Neuronal stem cell (in vitro differentiated cells): ENCODE measurements around the gene GPAM.
A peak's percentile ranks its signal among the peaks of the same experiment; 100 is the strongest.

Source experiments
- DNase-seq: peaks from one replicate; pipeline ENCODE4 v3.0.0-alpha.2; 2013; ENCODE audit warnings: low spot score
- H2AFZ ChIP-seq: one replicate; pipeline ENCODE4 v1.6.1; 2013; ENCODE audit warnings: mild to moderate bottlenecking, low read length, inconsistent platforms
- H2AK5ac ChIP-seq: 2 replicates; pipeline ENCODE4 v1.6.1; 2013; ENCODE audit warnings: low read depth, mild to moderate bottlenecking, inconsistent platforms, low read length, moderate library complexity, mixed read lengths
- H2BK120ac ChIP-seq: 2 replicates; pipeline ENCODE4 v1.6.1; 2013; ENCODE audit warnings: low read depth, mild to moderate bottlenecking, inconsistent platforms, low read length, moderate library complexity, mixed read lengths
- H2BK12ac ChIP-seq: one replicate; pipeline ENCODE4 v1.6.1; 2013; ENCODE audit warnings: low read length, inconsistent platforms
- H2BK15ac ChIP-seq: 2 replicates; pipeline ENCODE4 v1.6.1; 2013; ENCODE audit warnings: mild to moderate bottlenecking, low read length, inconsistent platforms, mixed read lengths
- H2BK5ac ChIP-seq: one replicate; pipeline ENCODE4 v1.6.1; 2013; ENCODE audit warnings: inconsistent platforms, mild to moderate bottlenecking, low read length, moderate library complexity
- H3K14ac ChIP-seq: one replicate; pipeline ENCODE4 v1.6.1; 2013; ENCODE audit warnings: low read length, inconsistent platforms
- H3K18ac ChIP-seq: 2 replicates; pipeline ENCODE4 v1.6.1; 2013; ENCODE audit warnings: low read length, inconsistent platforms
- H3K23ac ChIP-seq: 2 replicates; pipeline ENCODE4 v1.6.1; 2013; ENCODE audit warnings: low read depth, mild to moderate bottlenecking, mixed read lengths, low read length, inconsistent platforms; ENCODE audit not compliant: poor library complexity
- H3K27ac ChIP-seq: replicated peaks from 3 replicates; pipeline ENCODE4 v1.5.1; 2013; ENCODE audit warnings: low read length, inconsistent platforms
- H3K27me3 ChIP-seq, 3 experiments: 2 replicates each; pipeline ENCODE4 v1.6.1; 2013; ENCODE audit warnings: low read length in 3 of 3, mild to moderate bottlenecking in 2 of 3, inconsistent platforms in 1 of 3, low read depth in 1 of 3, mixed read lengths in 1 of 3, moderate library complexity in 1 of 3; ENCODE audit not compliant: control insufficient read depth in 3 of 3, insufficient read depth in 3 of 3
- H3K36me3 ChIP-seq, 2 donors: replicated peaks in 1 of 2; 2 replicates each; pipeline ENCODE4 v1.6.1; 2013; ENCODE audit warnings: low read length in 2 of 2; ENCODE audit not compliant: control insufficient read depth in 2 of 2, insufficient read depth in 2 of 2
- H3K4ac ChIP-seq: 2 replicates; pipeline ENCODE4 v1.6.1; 2013; ENCODE audit warnings: inconsistent platforms, mild to moderate bottlenecking, low read length, moderate library complexity
- H3K4me1 ChIP-seq, 2 donors: 1 replicate in 1 of 2; 2 replicates in 1 of 2; pipeline ENCODE4 v1.6.1; 2013; ENCODE audit warnings: low read length in 2 of 2, low read depth in 1 of 2; ENCODE audit not compliant: control insufficient read depth in 2 of 2, insufficient read depth in 1 of 2
- H3K4me2 ChIP-seq: one replicate; pipeline ENCODE4 v1.6.1; 2013; ENCODE audit warnings: mild to moderate bottlenecking, low read length, inconsistent platforms; ENCODE audit not compliant: insufficient read depth, poor library complexity, severe bottlenecking
- H3K4me3 ChIP-seq, 2 donors: 2 replicates each; pipeline ENCODE4 v1.5.1; 2013; ENCODE audit warnings: low read length in 2 of 2, mild to moderate bottlenecking in 2 of 2, inconsistent platforms in 1 of 2, moderate library complexity in 1 of 2
- H3K79me1 ChIP-seq: one replicate; pipeline ENCODE4 v1.6.1; 2013; ENCODE audit warnings: low read depth, mild to moderate bottlenecking, inconsistent platforms, low read length, moderate library complexity
- H3K9ac ChIP-seq: one replicate; pipeline ENCODE4 v1.6.1; 2013; ENCODE audit warnings: mild to moderate bottlenecking, low read depth, low read length, inconsistent platforms; ENCODE audit not compliant: poor library complexity
- H3K9me3 ChIP-seq, 2 donors: replicated peaks in 1 of 2; 2 replicates each; pipeline versions ENCODE3 to v1.6.1; 2013; ENCODE audit warnings: low read length in 2 of 2, mild to moderate bottlenecking in 2 of 2, inconsistent platforms in 1 of 2, low read depth in 1 of 2, mixed read lengths in 1 of 2, moderate library complexity in 1 of 2; ENCODE audit not compliant: control insufficient read depth in 2 of 2, insufficient read depth in 1 of 2
- H4K8ac ChIP-seq: one replicate; pipeline ENCODE4 v1.6.1; 2013; ENCODE audit warnings: low read depth, mild to moderate bottlenecking, inconsistent platforms, low read length, moderate library complexity
- H4K91ac ChIP-seq: one replicate; pipeline ENCODE4 v1.6.1; 2013; ENCODE audit warnings: low read length, low read depth, mild to moderate bottlenecking, inconsistent platforms; ENCODE audit not compliant: poor library complexity
- WGBS, 2 donors: extraction: QIAGEN DNeasy Blood & Tissue Kit; methylation state at CpG; one replicate each; pipeline ENCODE4 v1.1.7; 2013; ENCODE audit warnings: missing lambda C conversion rate in 2 of 2, mixed read lengths in 1 of 2; ENCODE audit not compliant: insufficient read length in 2 of 2, insufficient replicate concordance in 1 of 2; ENCODE audit errors: extremely low coverage in 2 of 2; 5-methylcytosine and 5-hydroxymethylcytosine counted together

GPAM gene

DNA sequence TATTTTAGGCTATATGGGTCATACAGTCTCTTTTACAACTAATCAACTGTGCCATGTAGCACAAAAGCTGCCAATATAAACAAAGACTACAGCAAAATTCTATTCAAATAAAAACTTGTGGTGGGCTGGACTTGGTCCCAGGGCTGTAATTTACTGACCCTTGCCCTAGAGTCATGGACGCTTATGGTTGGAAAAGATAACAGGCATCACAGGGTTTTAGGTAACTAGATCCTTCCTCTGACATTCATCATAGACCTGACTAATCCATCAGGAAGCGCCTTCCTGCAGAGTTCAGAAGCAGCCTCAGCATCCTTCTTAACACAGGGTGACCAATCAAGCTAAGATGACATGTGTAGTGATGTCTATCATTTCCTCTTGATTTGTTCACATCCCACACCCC is 40.2 kb upstream of the GPAM start:
- Histone ChIP-seq H2BK120ac (no peak overlapping the region), H4K8ac (no peak overlapping the region), H2BK12ac (no peak overlapping the region), H2BK5ac (no peak overlapping the region), H3K36me3 (no peaks in the 10 kb centered on the region), H3K9ac (no peak overlapping the region), H3K9me3 (no peaks in the 10 kb centered on the region), H2AFZ (no peak overlapping the region), H3K79me1 (no peaks in the 10 kb centered on the region), H3K18ac (no peak overlapping the region), H2BK15ac (no peak overlapping the region), H3K4me1 (no peaks in the 10 kb centered on the region), H3K4me2 (no peak overlapping the region), H3K27ac (no peak overlapping the region), H2AK5ac (no peak overlapping the region), H3K4me3 (no peak overlapping the region), H3K14ac (no peak overlapping the region), H4K91ac (no peak overlapping the region), H3K23ac (no peak overlapping the region), H3K27me3 (no peaks in the 10 kb centered on the region), H3K4ac (no peak overlapping the region)
- WGBS, 2 donors = no CpG with 5 or more reads among the region's 2 CpGs
- DNase-seq = no peak

DNA sequence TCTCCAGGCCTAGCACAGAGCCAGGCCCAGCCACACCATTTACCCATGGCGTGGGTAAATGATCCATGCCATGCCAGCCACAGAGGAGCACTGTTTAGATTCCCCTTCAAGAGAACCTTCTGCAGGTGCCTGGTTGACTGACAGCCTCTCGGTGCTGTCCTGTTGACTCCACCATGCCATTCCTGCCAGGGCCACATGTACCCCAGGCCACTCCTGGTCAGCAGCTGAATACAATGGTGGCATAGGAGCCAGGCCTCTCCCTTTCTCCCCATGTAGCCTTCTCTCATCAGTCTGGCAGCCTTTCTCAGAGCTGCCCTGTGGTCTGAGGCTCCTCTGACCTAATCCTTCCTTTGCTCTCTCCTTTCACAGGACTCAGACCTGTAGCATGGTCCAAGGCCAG is 39.2 kb upstream of the GPAM start:
- H4K91ac ChIP-seq = no peak overlapping the region
- no peak overlapping the region for H2BK15ac ChIP-seq
- peak overlapping the region; percentile 31 for H3K23ac ChIP-seq
- no peak overlapping the region for H3K4me3 ChIP-seq
- H2BK120ac ChIP-seq = no peak overlapping the region
- H3K36me3 ChIP-seq = no peaks in the 10 kb centered on the region
- no peak overlapping the region for H3K18ac ChIP-seq
- H3K79me1 ChIP-seq = no peaks in the 10 kb centered on the region
- no peak overlapping the region for H3K4me2 ChIP-seq
- no peak overlapping the region for H2AFZ ChIP-seq
- no peak overlapping the region for H3K4ac ChIP-seq
- H3K27me3 ChIP-seq = no peaks in the 10 kb centered on the region
- no peak overlapping the region for H4K8ac ChIP-seq
- no peak for DNase-seq
- H2AK5ac ChIP-seq = peak overlapping the region; percentile 37
- no peaks in the 10 kb centered on the region for H3K9me3 ChIP-seq
- no peak overlapping the region for H3K9ac ChIP-seq
- H2BK5ac ChIP-seq = peak overlapping the region; percentile 70
- no CpG with 5 or more reads among the region's 2 CpGs for WGBS, 2 donors
- H3K4me1 ChIP-seq = no peaks in the 10 kb centered on the region
- no peak overlapping the region for H3K14ac ChIP-seq
- no peak overlapping the region for H3K27ac ChIP-seq
- no peak overlapping the region for H2BK12ac ChIP-seq

DNA sequence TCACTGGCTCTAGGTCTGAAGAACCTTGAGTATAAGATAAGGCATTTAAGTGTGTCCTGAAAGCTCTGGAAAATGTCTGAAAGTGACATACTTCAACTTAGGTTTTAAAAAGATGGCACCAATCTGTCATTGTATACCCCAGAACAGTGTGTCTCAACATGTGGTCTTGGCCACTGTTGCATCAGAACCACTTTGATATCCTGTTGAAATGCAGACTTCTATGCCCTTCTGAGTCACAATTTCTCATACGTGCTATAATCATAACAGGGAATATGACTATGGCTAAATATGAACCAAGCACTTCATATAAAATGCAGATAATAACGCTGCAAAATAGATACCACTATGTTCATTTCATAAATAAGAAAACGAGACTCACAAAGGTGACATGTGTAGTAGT is 38.0 kb upstream of the GPAM start:
- Histone ChIP-seq H3K14ac (no peak overlapping the region), H3K27ac (no peak overlapping the region), H4K8ac (no peak overlapping the region)

DNA sequence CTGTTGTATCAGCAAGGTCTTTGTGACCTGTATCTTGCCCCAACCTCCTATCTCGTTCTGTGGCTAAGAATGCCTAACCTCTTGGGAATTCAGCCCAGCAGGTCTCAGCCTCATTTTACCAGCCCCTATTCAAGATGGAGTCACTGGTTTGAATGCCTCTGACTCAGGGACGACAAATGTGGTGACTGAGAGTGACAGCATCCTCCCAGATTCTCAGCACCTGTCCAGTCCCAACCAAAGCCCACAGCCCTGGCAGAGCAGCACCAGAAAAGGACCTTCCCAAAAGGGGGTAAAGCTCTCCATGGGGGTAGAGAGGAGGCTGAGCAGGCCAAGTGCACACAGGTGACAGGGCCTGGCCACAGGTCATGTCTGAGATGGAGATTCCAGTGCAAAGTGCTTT is 35.4 kb upstream of the GPAM start:
- Histone ChIP-seq H2BK120ac (no peak overlapping the region), H2BK12ac (no peak overlapping the region), H4K8ac (no peak overlapping the region), H3K23ac (no peak overlapping the region), H3K27ac (no peak overlapping the region), H3K27me3 (peaks cover 0 to 3% (median 0%) of the 10 kb centered on the region in 3 experiments), H3K79me1 (no peaks in the 10 kb centered on the region), H3K4me1 (no peaks in the 10 kb centered on the region), H2BK5ac (no peak overlapping the region), H3K14ac (no peak overlapping the region), H2AK5ac (no peak overlapping the region), H3K4me3 (no peak overlapping the region), H3K18ac (no peak overlapping the region), H3K4ac (no peak overlapping the region), H2BK15ac (no peak overlapping the region), H3K9me3 (no peaks in the 10 kb centered on the region), H3K36me3 (no peaks in the 10 kb centered on the region), H3K9ac (no peak overlapping the region), H4K91ac (no peak overlapping the region), H3K4me2 (no peak overlapping the region), H2AFZ (no peak overlapping the region)
- no peak for DNase-seq
- WGBS, 2 donors = no CpG with 5 or more reads among the region's 2 CpGs

More for the DNA sequence above, 38.0 kb upstream of the GPAM start:
- Histone ChIP-seq H3K27me3 (no peaks in the 10 kb centered on the region), H3K4me1 (no peaks in the 10 kb centered on the region), H2BK15ac (no peak overlapping the region), H3K9ac (no peak overlapping the region), H2BK120ac (no peak overlapping the region), H3K36me3 (no peaks in the 10 kb centered on the region), H3K4me2 (no peak overlapping the region), H2AFZ (no peak overlapping the region), H2BK5ac (no peak overlapping the region), H3K79me1 (no peaks in the 10 kb centered on the region), H3K4me3 (no peak overlapping the region), H3K18ac (no peak overlapping the region), H3K23ac (no peak overlapping the region), H3K4ac (no peak overlapping the region), H2AK5ac (no peak overlapping the region), H3K9me3 (no peaks in the 10 kb centered on the region), H4K91ac (no peak overlapping the region), H2BK12ac (no peak overlapping the region)
- DNase-seq = no peak
- no CpG with 5 or more reads among the region's 3 CpGs for whole genome bisulfite sequencing, 2 donors
